ENCODE measurements around the gene LMAN2. TPM values are rescaled to one million over a fixed set of nuclear protein-coding genes. Genes with fewer than 3 reads are reported as not detected.

LMAN2 gene
- total RNA-seq, 2 experiments from 2014 or later, result 116 to 144 TPM

DNA sequence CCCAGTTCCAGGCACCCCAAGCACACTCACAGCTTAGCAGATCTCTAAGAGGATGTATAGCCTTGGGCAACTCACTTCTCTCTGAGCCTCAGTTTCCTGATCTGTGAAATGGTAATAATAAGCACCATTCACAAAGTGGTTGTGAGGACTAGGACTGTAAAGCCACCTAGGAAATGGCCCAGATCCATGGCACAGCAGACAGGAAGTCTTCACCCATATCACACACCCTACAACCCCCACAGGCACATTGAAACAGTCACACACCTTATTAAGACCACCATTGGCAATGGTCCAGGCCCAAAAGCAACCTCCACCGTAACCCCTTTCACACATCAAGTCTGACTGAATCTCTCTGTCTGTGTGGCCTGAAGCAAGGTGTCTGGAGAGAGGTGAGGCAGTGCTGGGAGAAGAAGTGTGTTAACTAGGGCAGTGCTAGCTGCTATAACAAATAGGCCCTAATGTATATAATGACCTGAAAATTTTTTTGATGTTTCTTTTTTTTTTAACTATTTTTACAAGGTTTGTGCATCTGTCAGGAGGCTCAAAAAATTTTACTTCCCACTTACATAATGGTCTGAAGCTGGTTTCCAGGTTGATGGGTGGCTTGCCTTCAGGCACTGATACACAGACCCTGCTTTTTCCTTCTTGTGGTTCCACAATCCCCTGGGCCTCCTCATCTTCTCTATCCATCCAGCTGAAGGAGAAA, 3.8 kb upstream of the LMAN2 start:
- TF ChIP-seq, protein P1, sequence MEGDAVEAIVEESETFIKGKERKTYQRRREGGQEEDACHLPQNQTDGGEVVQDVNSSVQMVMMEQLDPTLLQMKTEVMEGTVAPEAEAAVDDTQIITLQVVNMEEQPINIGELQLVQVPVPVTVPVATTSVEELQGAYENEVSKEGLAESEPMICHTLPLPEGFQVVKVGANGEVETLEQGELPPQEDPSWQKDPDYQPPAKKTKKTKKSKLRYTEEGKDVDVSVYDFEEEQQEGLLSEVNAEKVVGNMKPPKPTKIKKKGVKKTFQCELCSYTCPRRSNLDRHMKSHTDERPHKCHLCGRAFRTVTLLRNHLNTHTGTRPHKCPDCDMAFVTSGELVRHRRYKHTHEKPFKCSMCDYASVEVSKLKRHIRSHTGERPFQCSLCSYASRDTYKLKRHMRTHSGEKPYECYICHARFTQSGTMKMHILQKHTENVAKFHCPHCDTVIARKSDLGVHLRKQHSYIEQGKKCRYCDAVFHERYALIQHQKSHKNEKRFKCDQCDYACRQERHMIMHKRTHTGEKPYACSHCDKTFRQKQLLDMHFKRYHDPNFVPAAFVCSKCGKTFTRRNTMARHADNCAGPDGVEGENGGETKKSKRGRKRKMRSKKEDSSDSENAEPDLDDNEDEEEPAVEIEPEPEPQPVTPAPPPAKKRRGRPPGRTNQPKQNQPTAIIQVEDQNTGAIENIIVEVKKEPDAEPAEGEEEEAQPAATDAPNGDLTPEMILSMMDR (conservative IDR thresholded peaks at IDR 0.05; ENCODE audit: low read length), result no peak
- no peak for TF ChIP-seq EZH2phosphoT487 (IDR thresholded peaks at IDR 0.05; ENCODE audit: borderline replicate concordance, low read depth, low read length)
- POLR2A ChIA-PET, result interaction anchor here (0.7 to 1.5 kb wide), 2 partner anchors 10 to 90 kb away, joined by 3 to 6 read pairs; no protein-coding TSS in a partner anchor

DNA sequence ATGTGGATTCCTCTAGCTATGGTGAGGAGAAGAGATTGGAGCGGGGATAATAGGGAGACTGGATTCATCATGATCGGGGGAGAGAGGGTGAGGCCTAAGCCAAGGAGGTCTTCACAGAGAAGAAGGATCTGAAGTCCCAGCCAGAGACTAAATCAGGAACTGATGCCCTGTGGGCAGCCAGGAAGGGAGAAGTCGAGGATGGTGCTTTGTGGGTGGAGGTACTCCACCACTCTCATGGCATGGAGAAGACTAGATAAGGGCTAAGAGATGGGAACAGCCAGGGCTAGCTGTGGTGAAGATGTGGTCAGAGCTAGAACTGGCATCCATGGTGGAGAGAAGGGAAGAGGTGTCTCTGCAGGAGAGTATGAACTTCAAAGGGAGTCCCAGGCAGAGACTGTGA, 3.2 kb upstream of the LMAN2 start:
- Histone ChIP-seq H3K36me3 (ENCODE audit: insufficient read depth, low read length) (peaks cover under 1% of the 10 kb centered on the region), H3K9me3 (ENCODE audit: low read length) (peaks cover 8% of the 10 kb centered on the region), H3K4me2 (ENCODE audit: low read length) (no peak overlapping the region), H3K4me3 (ENCODE audit: low read depth, low read length, poor library complexity, severe bottlenecking) (no peak overlapping the region), H4K20me1 (ENCODE audit: insufficient read depth, low read length) (peaks cover 7% of the 10 kb centered on the region; the same call in 1 of the 2 replicates), H3K9me2 (ENCODE audit: insufficient read depth, low read length) (no peaks in the 10 kb centered on the region), H3K27ac (ENCODE audit: low read depth, low read length, poor library complexity, severe bottlenecking) (no peak overlapping the region), H3K4me1 (ENCODE audit: insufficient read depth, low read length, poor library complexity, severe bottlenecking) (peaks cover 49% of the 10 kb centered on the region), H2AFZ (ENCODE audit: low read length) (no peak overlapping the region), H3K79me2 (ENCODE audit: insufficient read depth, low read depth, low read length) (peaks cover 24% of the 10 kb centered on the region)
- no peak for DNase-seq (ENCODE audit: low spot score)
- no TSS peak for BruUV-seq (replicated peaks)
- CTCF ChIA-PET (ENCODE audit: unreplicated experiment), result no interaction called here
- POLR2A ChIA-PET, result no interaction called here
- intact Hi-C loops (cut with micrococcal nuclease; ENCODE audit: unreplicated experiment), result no loop called here
- no peak for TF ChIP-seq EZH2phosphoT487 (IDR thresholded peaks at IDR 0.05; ENCODE audit: borderline replicate concordance, low read depth, low read length)
- TF ChIP-seq, protein P1 (conservative IDR thresholded peaks at IDR 0.05; ENCODE audit: low read length), result no peak

More for the DNA sequence above, 3.8 kb upstream of the LMAN2 start:
- DNase-seq (ENCODE audit: low spot score), result no peak
- CTCF ChIA-PET (ENCODE audit: unreplicated experiment), result interaction anchor here (0.6 kb wide), 1 partner anchor 131 kb away, joined by 3 read pairs; no protein-coding TSS in a partner anchor
- H3K4me1 ChIP-seq (ENCODE audit: insufficient read depth, low read length, poor library complexity, severe bottlenecking), result peaks cover 49% of the 10 kb centered on the region
- peaks cover 8% of the 10 kb centered on the region for H3K9me3 ChIP-seq (ENCODE audit: low read length)
- no TSS peak for BruUV-seq (replicated peaks)
- H4K20me1 ChIP-seq (ENCODE audit: insufficient read depth, low read length), result peaks cover 5% of the 10 kb centered on the region; the same call in 1 of the 2 replicates
- H2AFZ ChIP-seq (ENCODE audit: low read length), result no peak overlapping the region
- no peaks in the 10 kb centered on the region for H3K9me2 ChIP-seq (ENCODE audit: insufficient read depth, low read length)
- no peaks in the 10 kb centered on the region; the same call in 1 of the 2 replicates for H3K36me3 ChIP-seq (ENCODE audit: insufficient read depth, low read length)
- no peak overlapping the region for H3K4me3 ChIP-seq (ENCODE audit: low read depth, low read length, poor library complexity, severe bottlenecking)
- no peak overlapping the region for H3K27ac ChIP-seq (ENCODE audit: low read depth, low read length, poor library complexity, severe bottlenecking)
- peaks cover 18% of the 10 kb centered on the region for H3K79me2 ChIP-seq (ENCODE audit: insufficient read depth, low read depth, low read length)
- intact Hi-C loops (cut with micrococcal nuclease; ENCODE audit: unreplicated experiment), result no loop called here
- no peak overlapping the region for H3K4me2 ChIP-seq (ENCODE audit: low read length)

DNA sequence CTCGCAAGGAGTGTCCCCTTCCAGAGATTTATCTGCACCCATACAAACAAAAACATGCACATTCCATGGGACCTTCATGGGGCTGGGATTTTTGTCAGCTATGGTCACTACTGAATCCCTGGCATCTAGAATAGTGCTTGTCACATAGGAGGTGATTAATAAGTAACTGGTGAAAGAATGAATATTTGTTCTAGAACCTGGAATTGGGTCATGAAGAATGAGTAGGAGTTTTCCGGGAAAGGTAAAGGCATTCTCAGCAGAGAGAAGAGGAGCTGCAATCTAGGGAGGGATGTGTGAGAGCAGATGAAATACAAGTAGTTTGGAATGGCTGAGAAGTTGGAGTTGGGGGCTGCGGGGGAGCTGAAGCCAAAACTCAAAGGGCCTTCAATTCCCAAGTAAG, 2.8 kb upstream of the LMAN2 start:
- no peak for DNase-seq (ENCODE audit: low spot score)
- Histone ChIP-seq H3K4me3 (ENCODE audit: low read depth, low read length, poor library complexity, severe bottlenecking) (no peak overlapping the region), H3K9me3 (ENCODE audit: low read length) (peaks cover 8% of the 10 kb centered on the region), H3K9me2 (ENCODE audit: insufficient read depth, low read length) (no peaks in the 10 kb centered on the region), H3K27ac (ENCODE audit: low read depth, low read length, poor library complexity, severe bottlenecking) (no peak overlapping the region), H3K4me2 (ENCODE audit: low read length) (no peak overlapping the region), H2AFZ (ENCODE audit: low read length) (no peak overlapping the region), H3K4me1 (ENCODE audit: insufficient read depth, low read length, poor library complexity, severe bottlenecking) (peaks cover 49% of the 10 kb centered on the region), H3K36me3 (ENCODE audit: insufficient read depth, low read length) (peaks cover 5% of the 10 kb centered on the region), H4K20me1 (ENCODE audit: insufficient read depth, low read length) (peaks cover 7% of the 10 kb centered on the region; the same call in 1 of the 2 replicates), H3K79me2 (ENCODE audit: insufficient read depth, low read depth, low read length) (peaks cover 28% of the 10 kb centered on the region)
- no TSS peak for BruUV-seq (replicated peaks)
- intact Hi-C loops (cut with micrococcal nuclease; ENCODE audit: unreplicated experiment), result no loop called here
- ChIA-PET CTCF (ENCODE audit: unreplicated experiment) (no interaction called here), POLR2A (no interaction called here)
- TF ChIP-seq, protein P1 (conservative IDR thresholded peaks at IDR 0.05; ENCODE audit: low read length), result no peak

All from OCI-LY7 (cell line).